GM12878 (cell line): Measurements from ENCODE around the gene LMF1. TPM values are rescaled to one million over a fixed set of nuclear protein-coding genes. Genes with fewer than 3 reads are reported as not detected.

Experiments
- ATAC-seq: fragments of 200-7000 bp; cut with Tn5 transposase; 3 replicates; pipeline ENCODE4 v1.9.1; 2020; ENCODE audit warnings: mild to moderate bottlenecking, moderate library complexity
- BruUV-seq: library from RNA; stranded (reverse); fragments of 400-500 nt; replicated peaks from 2 replicates; lab custom pipeline; 2021; lab: Mats Ljungman, UMichigan
- CTCF ChIA-PET: fragments of 300-600 bp; sonication (Branson Sonifier 250); formaldehyde crosslinking; extraction: SDS; loops from one replicate; lab custom pipeline; 2021; ENCODE audit warnings: inconsistent platforms; lab: Yijun Ruan, JAX
- POLR2A ChIA-PET: fragments of 350-600 bp; formaldehyde crosslinking; extraction: SDS; loops from one replicate; lab custom pipeline; 2021; ENCODE audit warnings: inconsistent platforms; lab: Charles Lee
- RAD21 ChIA-PET: fragments of 300-600 bp; sonication (Branson Sonifier 250); formaldehyde crosslinking; loops from one replicate; lab custom pipeline; 2023; ENCODE audit warnings: antibody characterized with exemption; ENCODE audit not compliant: unreplicated experiment; lab: Charles Lee
- SMC1A ChIA-PET: fragments of 300-600 bp; sonication (Branson Sonifier 250); formaldehyde crosslinking; loops from one replicate; lab custom pipeline; 2023; ENCODE audit not compliant: unreplicated experiment, uncharacterized antibody; lab: Charles Lee
- DNase-seq: peaks from one replicate; pipeline ENCODE4 v3.0.0-alpha.2; 2011; ENCODE audit warnings: low read depth, low spot score
- FAIRE-seq: peaks from 3 replicates; lab custom pipeline; 2011; peaks lifted over from hg19 to GRCh38; lab: Jason Lieb, UNC
- H2AFZ ChIP-seq: 2 replicates; pipeline ENCODE4 v1.6.0; 2011; ENCODE audit warnings: low read depth, low read length, control low read depth; ENCODE audit not compliant: control insufficient read depth
- H3K27ac ChIP-seq: 2 replicates; pipeline ENCODE4 v1.5.1; 2011; ENCODE audit warnings: control low read depth; ENCODE audit not compliant: control insufficient read depth, insufficient read depth
- H3K27me3 ChIP-seq, 2 experiments: replicated peaks in 1 of 2; 2 replicates each; pipeline versions ENCODE4 v1.6.0 to v1.6.1; 2011; ENCODE audit warnings: low read length in 1 of 2; ENCODE audit not compliant: control insufficient read depth in 2 of 2, insufficient read depth in 2 of 2
- H3K36me3 ChIP-seq, 2 experiments: 2 replicates each; pipeline ENCODE4 v1.5.1; 2011; ENCODE audit warnings: low read length in 1 of 2; ENCODE audit not compliant: control insufficient read depth in 2 of 2, insufficient read depth in 2 of 2
- H3K4me1 ChIP-seq: 2 replicates; pipeline ENCODE4 v1.6.1; 2011; ENCODE audit warnings: mild to moderate bottlenecking, low read length, moderate library complexity, mixed read lengths; ENCODE audit not compliant: control insufficient read depth, insufficient read depth
- H3K4me2 ChIP-seq: 2 replicates; pipeline ENCODE4 v1.6.0; 2011; ENCODE audit warnings: control low read depth; ENCODE audit not compliant: control insufficient read depth, insufficient read depth
- H3K4me3 ChIP-seq: fragments of 200-600 bp; sonication (generic); 2 replicates; pipeline ENCODE4 v1.5.1; 2016
- H3K79me2 ChIP-seq: 2 replicates; pipeline ENCODE4 v1.6.0; 2011; ENCODE audit warnings: low read length; ENCODE audit not compliant: control insufficient read depth, insufficient read depth
- H3K9ac ChIP-seq: 2 replicates; pipeline ENCODE4 v1.8.0; 2011; ENCODE audit warnings: low read length, control low read depth, mixed read lengths; ENCODE audit not compliant: control insufficient read depth, insufficient read depth
- H3K9me3 ChIP-seq: replicated peaks from 3 replicates; pipeline ENCODE4 v1.5.1; 2011; ENCODE audit warnings: mild to moderate bottlenecking, low read length; ENCODE audit not compliant: control insufficient read depth, insufficient read depth
- H4K20me1 ChIP-seq: 2 replicates; pipeline ENCODE4 v1.6.0; 2011; ENCODE audit not compliant: control insufficient read depth, insufficient read depth
- CHD2 ChIP-seq: IDR thresholded peaks from 2 replicates; pipeline ENCODE4 v1.6.1; 2011; ENCODE audit warnings: low read depth, low read length, improper control_type of control experiment, borderline replicate concordance
- ESRRA ChIP-seq: IDR thresholded peaks from 2 replicates; pipeline ENCODE4 v1.6.1; 2012; ENCODE audit warnings: mild to moderate bottlenecking, low read length, improper control_type of control experiment
- ETV6 ChIP-seq, 2 experiments: fragments of 450-650 bp in 1 of 2; IDR thresholded peaks in 1 of 2; conservative IDR thresholded peaks in 1 of 2; 2 replicates each; pipeline ENCODE4 v1.6.1; 2014; ENCODE audit warnings: antibody characterized with exemption in 1 of 2, borderline replicate concordance in 1 of 2, low read depth in 1 of 2, mild to moderate bottlenecking in 1 of 2, moderate library complexity in 1 of 2
- IKZF2 ChIP-seq, 2 experiments: fragments of 450-650 bp; IDR thresholded peaks; 2 replicates each; pipeline ENCODE4 v1.6.1; 2017; ENCODE audit warnings: mild to moderate bottlenecking in 2 of 2, moderate library complexity in 2 of 2
- MTA2 ChIP-seq: fragments of 450-650 bp; IDR thresholded peaks from 2 replicates; pipeline ENCODE4 v1.6.1; 2016; ENCODE audit warnings: low read depth, mild to moderate bottlenecking, moderate library complexity
- PAX8 ChIP-seq: fragments of 450-650 bp; IDR thresholded peaks from 2 replicates; pipeline ENCODE4 v1.6.1; 2017; ENCODE audit warnings: mild to moderate bottlenecking, moderate library complexity
- RCOR1 ChIP-seq: conservative IDR thresholded peaks from 2 replicates; pipeline ENCODE4 v1.6.1; 2012; ENCODE audit warnings: low read depth, low read length, improper control_type of control experiment
- WRNIP1 ChIP-seq: IDR thresholded peaks from 2 replicates; pipeline ENCODE4 v1.6.1; 2011; ENCODE audit warnings: low read depth, low read length, improper control_type of control experiment, borderline replicate concordance
- WGBS: methylation state at CpG from one replicate; pipeline ENCODE4 v1.1.6; 2016; ENCODE audit warnings: low lambda C conversion rate; ENCODE audit not compliant: insufficient replicate concordance, insufficient coverage; ENCODE audit errors: missing lambda C conversion rate; 5-methylcytosine and 5-hydroxymethylcytosine counted together
- in situ Hi-C: fragments of 300-500 bp; cut with MboI; formaldehyde crosslinking; loops from 9 replicates; pipeline ENCODE4 v1.14.3; 2018; ENCODE audit warnings: mixed read lengths
- intact Hi-C: fragments of 100-400 bp; cut with micrococcal nuclease; formaldehyde crosslinking; loops from one replicate; pipeline ENCODE4 v1.14.2; 2022; ENCODE audit not compliant: unreplicated experiment
- polyA plus RNA-seq, 11 experiments: library from polyadenylated mRNA; depleted of rRNA in 4 of 11; unstranded in 6 of 11; stranded (reverse) in 5 of 11; fragments of >200 nt; fragmentation: Nextera tagmentation in 4 of 11; fragmentation: Illumina TruSeq in 1 of 11; extraction: Ambion mirVana in 4 of 11; extraction: Trizol in 1 of 11; gene quantifications; 1 replicate in 1 of 11; 2 replicates in 10 of 11; pipeline versions ENCODE4 v1.2.1 to v1.2.3, GENCODE V29; 2011 to 2016; ENCODE audit warnings: inconsistent platforms in 2 of 11, missing spikeins in 2 of 11, low read depth in 1 of 11
- total RNA-seq, 4 experiments: library from RNA; depleted of rRNA in 3 of 4; stranded (reverse); fragments of >200 nt in 3 of 4; fragmentation: Illumina TruSeq in 1 of 4; extraction: Trizol in 1 of 4; gene quantifications; 2 replicates each; pipeline versions ENCODE4 v1.2.1 to v1.2.3, GENCODE V29; 2013 to 2021
- TF ChIP-seq, protein P1 (sequence below): IDR thresholded peaks from 2 replicates; pipeline ENCODE4 v1.6.1; 2011; ENCODE audit warnings: borderline replicate concordance, low read depth, mild to moderate bottlenecking, moderate library complexity, low read length; ENCODE audit not compliant: insufficient read depth, poor library complexity, severe bottlenecking
- TF ChIP-seq, protein P2 (sequence below): fragments of 450-650 bp; IDR thresholded peaks from 2 replicates; pipeline ENCODE4 v1.6.1; 2018; ENCODE audit warnings: mild to moderate bottlenecking, low read depth, moderate library complexity; ENCODE audit not compliant: partially characterized antibody

The LMF1 gene
- total and polyA plus RNA-seq, 10 of the 15 experiments (the other 5 are each of a cell fraction or from before 2014, with no cell fraction given), result 0.18 to 3.2 (median 1.4) TPM; not detected in 1

DNA sequence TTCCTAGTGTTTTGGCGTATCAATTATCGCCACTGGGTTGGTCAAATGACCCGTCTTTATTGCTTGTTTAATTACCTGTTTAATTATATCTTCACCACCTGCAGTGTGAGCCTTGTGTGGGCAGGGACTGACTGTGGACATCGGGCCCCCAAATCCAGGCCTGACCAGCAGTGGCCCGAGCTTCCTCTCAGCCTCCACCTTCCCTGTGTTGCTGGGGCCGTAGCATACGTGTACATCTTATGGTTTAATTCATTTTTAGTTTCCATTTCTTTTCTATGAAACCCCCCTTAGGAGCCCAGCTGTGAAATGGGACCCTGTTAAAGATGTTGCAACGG is 1.2 kb upstream of the LMF1 start:
- FAIRE-seq, result no peak
- POLR2A ChIA-PET, result no interaction called here
- no peak for TF ChIP-seq ETV6 (conservative IDR thresholded peaks at IDR 0.05 in 1 of 2, IDR thresholded peaks at IDR 0.05 in 1 of 2; ENCODE audit: borderline replicate concordance in 1 of 2, low read depth in 1 of 2)
- TF ChIP-seq, protein P1, sequence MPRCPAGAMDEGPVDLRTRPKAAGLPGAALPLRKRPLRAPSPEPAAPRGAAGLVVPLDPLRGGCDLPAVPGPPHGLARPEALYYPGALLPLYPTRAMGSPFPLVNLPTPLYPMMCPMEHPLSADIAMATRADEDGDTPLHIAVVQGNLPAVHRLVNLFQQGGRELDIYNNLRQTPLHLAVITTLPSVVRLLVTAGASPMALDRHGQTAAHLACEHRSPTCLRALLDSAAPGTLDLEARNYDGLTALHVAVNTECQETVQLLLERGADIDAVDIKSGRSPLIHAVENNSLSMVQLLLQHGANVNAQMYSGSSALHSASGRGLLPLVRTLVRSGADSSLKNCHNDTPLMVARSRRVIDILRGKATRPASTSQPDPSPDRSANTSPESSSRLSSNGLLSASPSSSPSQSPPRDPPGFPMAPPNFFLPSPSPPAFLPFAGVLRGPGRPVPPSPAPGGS, result no peak
- no peak for TF ChIP-seq ESRRA
- no peak for TF ChIP-seq IKZF2 (IDR thresholded peaks at IDR 0.05)
- TF ChIP-seq RCOR1, result no peak
- TF ChIP-seq MTA2, result no peak
- TF ChIP-seq WRNIP1, result no peak
- TF ChIP-seq PAX8, result no peak
- TF ChIP-seq, protein P2, sequence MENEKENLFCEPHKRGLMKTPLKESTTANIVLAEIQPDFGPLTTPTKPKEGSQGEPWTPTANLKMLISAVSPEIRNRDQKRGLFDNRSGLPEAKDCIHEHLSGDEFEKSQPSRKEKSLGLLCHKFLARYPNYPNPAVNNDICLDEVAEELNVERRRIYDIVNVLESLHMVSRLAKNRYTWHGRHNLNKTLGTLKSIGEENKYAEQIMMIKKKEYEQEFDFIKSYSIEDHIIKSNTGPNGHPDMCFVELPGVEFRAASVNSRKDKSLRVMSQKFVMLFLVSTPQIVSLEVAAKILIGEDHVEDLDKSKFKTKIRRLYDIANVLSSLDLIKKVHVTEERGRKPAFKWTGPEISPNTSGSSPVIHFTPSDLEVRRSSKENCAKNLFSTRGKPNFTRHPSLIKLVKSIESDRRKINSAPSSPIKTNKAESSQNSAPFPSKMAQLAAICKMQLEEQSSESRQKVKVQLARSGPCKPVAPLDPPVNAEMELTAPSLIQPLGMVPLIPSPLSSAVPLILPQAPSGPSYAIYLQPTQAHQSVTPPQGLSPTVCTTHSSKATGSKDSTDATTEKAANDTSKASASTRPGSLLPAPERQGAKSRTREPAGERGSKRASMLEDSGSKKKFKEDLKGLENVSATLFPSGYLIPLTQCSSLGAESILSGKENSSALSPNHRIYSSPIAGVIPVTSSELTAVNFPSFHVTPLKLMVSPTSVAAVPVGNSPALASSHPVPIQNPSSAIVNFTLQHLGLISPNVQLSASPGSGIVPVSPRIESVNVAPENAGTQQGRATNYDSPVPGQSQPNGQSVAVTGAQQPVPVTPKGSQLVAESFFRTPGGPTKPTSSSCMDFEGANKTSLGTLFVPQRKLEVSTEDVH, result no peak
- no peak for TF ChIP-seq CHD2
- H3K27ac ChIP-seq, result no peak overlapping the region
- H4K20me1 ChIP-seq, result no peaks in the 10 kb centered on the region
- in situ Hi-C loops, result no loop called here
- intact Hi-C loops, result no loop called here
- SMC1A ChIA-PET, result no interaction called here
- 43% methylated on average over 8 of the region's 8 CpGs for WGBS
- ATAC-seq, result no peak
- no peak overlapping the region for H3K9ac ChIP-seq
- no peaks in the 10 kb centered on the region; a peak in 1 of 4 replicates for H3K27me3 ChIP-seq
- CTCF ChIA-PET, result no interaction called here
- H3K4me2 ChIP-seq, result no peak overlapping the region
- BruUV-seq, result no TSS peak
- peaks cover 3% of the 10 kb centered on the region for H3K4me1 ChIP-seq
- H3K4me3 ChIP-seq, result no peak overlapping the region
- H3K9me3 ChIP-seq, result peaks cover 2% of the 10 kb centered on the region; the same call in 1 of the 3 replicates
- H3K79me2 ChIP-seq, result no peaks in the 10 kb centered on the region; the same call in 1 of the 2 replicates
- H2AFZ ChIP-seq, result no peak overlapping the region
- H3K36me3 ChIP-seq, result no peaks in the 10 kb centered on the region
- RAD21 ChIA-PET, result no interaction called here
- no peak for DNase-seq
